Upper lobe of right lung (tissue), 1 donor: ENCODE measurements around the gene SPTSSA. TPM values are rescaled to one million over a fixed set of nuclear protein-coding genes. Genes with fewer than 3 reads are reported as not detected.

ENCODE experiments used
- ATAC-seq: fragments of 200-7000 bp; cut with Tn5 transposase; one replicate; pipeline ENCODE4 v1.9.1; 2020; ENCODE audit warnings: mild to moderate bottlenecking, moderate library complexity
- DNase-seq: peaks from one replicate; pipeline ENCODE4 v3.0.0-alpha.2; 2020
- H3K27ac ChIP-seq: fragments of 200-600 bp; one replicate; pipeline ENCODE4 v1.8.0; 2022
- H3K27me3 ChIP-seq: fragments of 200-600 bp; one replicate; pipeline ENCODE4 v1.8.0; 2022; ENCODE audit warnings: mild to moderate bottlenecking
- H3K36me3 ChIP-seq: fragments of 200-600 bp; one replicate; pipeline ENCODE4 v1.8.0; 2022
- H3K4me1 ChIP-seq: fragments of 200-600 bp; one replicate; pipeline ENCODE4 v1.8.0; 2022
- H3K4me3 ChIP-seq: fragments of 200-600 bp; one replicate; pipeline ENCODE4 v1.8.0; 2022; ENCODE audit warnings: mild to moderate bottlenecking
- H3K9me3 ChIP-seq: fragments of 200-600 bp; one replicate; pipeline ENCODE4 v1.8.0; 2022
- CTCF ChIP-seq: fragments of 200-600 bp; IDR thresholded peaks from one replicate; pipeline ENCODE4 v1.8.0; 2022; ENCODE audit warnings: antibody characterized with exemption
- intact Hi-C: fragments of 100-400 bp; cut with DNase I; formaldehyde crosslinking; loops from one replicate; pipeline ENCODE4 v1.11.0; 2022
- total RNA-seq: library from RNA; stranded (reverse); fragmentation: NEBNext Ultra II Directional; extraction: Animal tissue kit (Norgen Biotek cat#: 25700); gene quantifications from one replicate; pipeline ENCODE4 v1.2.1, GENCODE V29; 2021
- donor health status: DM: no; HTN: yes; CAD: no; lungs with severe emphysema.

Gene SPTSSA
- total RNA-seq, 1 donor from 2014 or later: 48.4 TPM

DNA sequence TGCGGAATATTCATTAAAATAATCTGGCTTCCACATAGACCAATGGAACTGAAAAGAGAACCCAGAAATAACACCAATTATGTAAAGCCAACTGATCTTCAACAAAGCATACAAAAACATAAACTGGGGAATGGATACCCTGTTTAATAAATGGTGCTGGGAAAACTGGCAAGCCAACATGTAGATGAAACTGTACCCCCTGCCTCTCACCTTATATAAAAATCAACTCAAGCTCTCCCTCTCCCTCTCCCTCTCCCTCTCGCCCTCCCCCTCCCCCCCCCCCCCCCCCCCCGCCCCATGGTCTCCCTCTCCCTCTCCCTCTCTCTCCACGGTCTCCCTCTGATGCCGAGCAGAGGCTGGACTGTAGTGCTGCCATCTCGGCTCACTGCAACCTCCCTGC is 13.1 kb upstream of the SPTSSA start:
- no peaks in the 10 kb centered on the region for H3K27me3 ChIP-seq
- no peak for DNase-seq
- H3K36me3 ChIP-seq: no peaks in the 10 kb centered on the region
- intact Hi-C loops: no loop called here
- no peak for TF ChIP-seq CTCF
- no peaks in the 10 kb centered on the region for H3K9me3 ChIP-seq
- no peak overlapping the region for H3K4me3 ChIP-seq
- no peak for ATAC-seq
- no peak overlapping the region for H3K27ac ChIP-seq
- no peaks in the 10 kb centered on the region for H3K4me1 ChIP-seq

DNA sequence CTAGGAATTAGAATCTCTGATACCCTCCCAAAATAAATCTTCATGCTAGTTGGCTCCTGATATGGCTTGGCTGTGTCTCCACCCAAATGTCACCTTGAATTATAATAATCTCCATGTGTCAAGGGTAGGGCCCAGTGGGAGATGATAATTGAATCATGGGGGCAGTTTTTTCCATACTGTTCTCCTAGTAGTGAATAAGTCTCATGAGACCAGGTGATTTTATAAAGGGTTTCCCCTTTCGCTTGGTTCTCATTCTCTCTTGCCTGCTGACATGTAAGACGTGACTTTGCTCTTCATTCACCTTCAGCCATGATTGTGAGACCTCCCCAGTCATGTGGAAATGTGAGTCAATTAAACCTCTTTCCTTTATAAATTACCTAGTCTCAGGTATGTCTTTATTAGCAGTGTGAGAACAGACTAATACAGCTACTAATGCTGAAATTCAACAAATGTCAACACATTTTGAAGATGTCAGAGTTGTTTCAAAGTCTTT is 12.2 kb upstream of the SPTSSA start:
- H3K27me3 ChIP-seq: no peaks in the 10 kb centered on the region
- TF ChIP-seq CTCF: no peak
- DNase-seq: no peak
- H3K4me3 ChIP-seq: no peak overlapping the region
- H3K27ac ChIP-seq: no peak overlapping the region
- no peaks in the 10 kb centered on the region for H3K9me3 ChIP-seq
- H3K36me3 ChIP-seq: no peaks in the 10 kb centered on the region
- intact Hi-C loops: no loop called here
- ATAC-seq: no peak
- no peaks in the 10 kb centered on the region for H3K4me1 ChIP-seq

GRCh38 chr14:34472706-34473279 is 10.8 kb upstream of the SPTSSA start:
- H3K9me3 ChIP-seq: no peaks in the 10 kb centered on the region
- H3K27me3 ChIP-seq: no peaks in the 10 kb centered on the region
- ATAC-seq: no peak
- no peaks in the 10 kb centered on the region for H3K36me3 ChIP-seq
- H3K27ac ChIP-seq: no peak overlapping the region
- H3K4me1 ChIP-seq: no peaks in the 10 kb centered on the region
- TF ChIP-seq CTCF: no peak
- H3K4me3 ChIP-seq: no peak overlapping the region
- intact Hi-C loops: no loop called here
- DNase-seq: no peak

- Histone ChIP-seq H3K9me3 (no peaks in the 10 kb centered on the region), H3K36me3 (no peaks in the 10 kb centered on the region), H3K4me1 (no peaks in the 10 kb centered on the region), H3K27me3 (no peaks in the 10 kb centered on the region), H3K4me3 (no peak overlapping the region), H3K27ac (no peak overlapping the region)
- DNase-seq (no peak), ATAC-seq (no peak)
- no peak for TF ChIP-seq CTCF
- intact Hi-C loops: no loop called here
These were observed 8.3 kb upstream of the SPTSSA start for GRCh38 chr14:34470319-34470718.

GRCh38 chr14:34466691-34467090 is 4.7 kb upstream of the SPTSSA start:
- H3K27ac ChIP-seq: no peak overlapping the region
- H3K36me3 ChIP-seq: no peaks in the 10 kb centered on the region
- DNase-seq (no peak), ATAC-seq (no peak)
- no peak for TF ChIP-seq CTCF
- H3K4me3 ChIP-seq: no peak overlapping the region
- H3K4me1 ChIP-seq: peaks cover 2% of the 10 kb centered on the region
- intact Hi-C loops: no loop called here
- H3K9me3 ChIP-seq: no peaks in the 10 kb centered on the region
- no peaks in the 10 kb centered on the region for H3K27me3 ChIP-seq
